SJCRH30 (cell line): Measurements from ENCODE around the gene DCPS. TPM values are rescaled to one million over a fixed set of nuclear protein-coding genes. Genes with fewer than 3 reads are reported as not detected.

Experiments
- total RNA-seq: library from RNA; depleted of rRNA; stranded (reverse); fragments of >200 nt; shearing (Covaris generic); gene quantifications from 2 replicates; pipeline ENCODE4 v1.2.3, GENCODE V29; 2014; rRNA removed

Gene DCPS
- total RNA-seq, 1 experiment from 2014 or later, result 21.3 TPM

Other genes starting within 250 kb of the DCPS start
- 59.6 and 76.1 TPM in 2 replicates for gene CDON, start 241.2 kb upstream of the DCPS start, total RNA-seq
- gene RPUSD4, start 92.4 kb upstream of the DCPS start, total RNA-seq, result 23.5 and 26.6 TPM in 2 replicates
- gene FAM118B, start 92.3 kb upstream of the DCPS start, total RNA-seq, result 19.6 and 24.5 TPM in 2 replicates
- gene SRPRA, start 35.2 kb upstream of the DCPS start, total RNA-seq, result 53.4 and 54.2 TPM in 2 replicates
- 21.9 and 23.8 TPM in 2 replicates for gene FOXRED1, start 34.9 kb upstream of the DCPS start, total RNA-seq
- 0.76 and 1.1 TPM in 2 replicates for gene TIRAP, start 21.0 kb upstream of the DCPS start, total RNA-seq
- 37.3 and 39.6 TPM in 2 replicates for gene ST3GAL4, start 51.6 kb downstream of the DCPS start, total RNA-seq